ENCODE measurements around the gene SPATA17.

GRCh38 chr1:217717959-217718358 lies 86.8 kb downstream of the SPATA17 start:
- TF ChIP-seq CTCF (IDR thresholded peaks at IDR 0.05), result no peak
- TF ChIP-seq POLR2AphosphoS5 (IDR thresholded peaks at IDR 0.05), result no peak
- no peak for TF ChIP-seq EP300 (IDR thresholded peaks at IDR 0.05)
